Tibial artery (tissue), 4 donors: Measurements from ENCODE around the gene VOPP1.

ENCODE experiments used
- DNase-seq, 2 donors: peaks; one replicate each; pipeline ENCODE4 v3.0.0-alpha.2; 2019
- H3K27ac ChIP-seq, 2 donors: fragments of 200-600 bp; sonication (generic) in 1 of 2; 1 replicate in 1 of 2; 2 replicates in 1 of 2; pipeline ENCODE4 v1.5.1; 2018 to 2019; ENCODE audit warnings: mild to moderate bottlenecking in 1 of 2
- H3K27me3 ChIP-seq, 2 donors: fragments of 200-600 bp; sonication (generic) in 1 of 2; one replicate each; pipeline versions ENCODE4 v1.5.1 to v1.6.0; 2016 to 2019
- H3K36me3 ChIP-seq, 3 donors: fragments of 200-600 bp; sonication (generic) in 2 of 3; one replicate each; pipeline ENCODE4 v1.5.1; 2016 to 2019; ENCODE audit warnings: mild to moderate bottlenecking in 2 of 3
- H3K4me1 ChIP-seq, 4 donors: fragments of 200-600 bp; sonication (generic) in 2 of 4; 1 replicate in 3 of 4; 2 replicates in 1 of 4; pipeline ENCODE4 v1.5.1; 2016 to 2019
- H3K4me3 ChIP-seq, 2 donors: fragments of 200-600 bp; sonication (generic) in 1 of 2; 1 replicate in 1 of 2; 2 replicates in 1 of 2; pipeline ENCODE4 v1.5.1; 2018 to 2019; ENCODE audit warnings: mild to moderate bottlenecking in 2 of 2
- H3K9me3 ChIP-seq, 3 donors: fragments of 200-600 bp; sonication (generic) in 1 of 3; one replicate each; pipeline ENCODE4 v1.5.1; 2016 to 2019
- intact Hi-C: fragments of 100-400 bp; cut with DNase I; formaldehyde crosslinking; loops from one replicate; pipeline ENCODE4 v1.15.0; 2023; ENCODE audit warnings: low total_unique reads
- TF ChIP-seq, protein P1 (sequence below), 2 experiments: fragments of 200-600 bp in 1 of 2; fragments of 450-650 bp in 1 of 2; IDR thresholded peaks; one replicate each; pipeline ENCODE4 v1.5.1; 2017 to 2019; ENCODE audit warnings: antibody characterized with exemption in 2 of 2, mild to moderate bottlenecking in 1 of 2, moderate library complexity in 1 of 2

The VOPP1 gene

DNA sequence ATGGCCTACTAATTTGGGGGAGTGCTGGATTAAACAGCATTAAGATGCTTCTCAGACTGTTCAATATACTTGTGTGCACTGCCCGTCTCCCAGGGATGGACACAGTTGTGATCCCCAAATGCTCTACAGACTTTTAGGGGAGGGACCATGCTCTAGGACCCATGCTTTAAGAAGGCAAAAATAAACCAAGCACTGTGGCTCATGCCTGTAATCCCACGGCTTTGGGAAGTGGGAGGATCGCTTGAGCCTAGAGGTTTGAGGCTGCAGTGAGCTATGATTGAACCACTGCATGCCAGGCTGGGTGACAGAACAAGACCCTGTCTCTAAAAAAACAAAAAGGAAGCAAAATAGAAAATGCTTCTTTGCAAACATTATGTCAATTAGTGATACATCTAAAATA lies 102.6 kb downstream of the VOPP1 start:
- Histone ChIP-seq H3K4me3 (no peak overlapping the region), H3K27ac (no peak overlapping the region), H3K27me3 (no peaks in the 10 kb centered on the region), H3K36me3 (peaks cover 33 to 38% (median 38%) of the 10 kb centered on the region in 3 donors), H3K9me3 (peaks cover 0 to 6% (median 0%) of the 10 kb centered on the region in 3 donors), H3K4me1 (no peaks in the 10 kb centered on the region)
- no peak for DNase-seq
- TF ChIP-seq, protein P1, sequence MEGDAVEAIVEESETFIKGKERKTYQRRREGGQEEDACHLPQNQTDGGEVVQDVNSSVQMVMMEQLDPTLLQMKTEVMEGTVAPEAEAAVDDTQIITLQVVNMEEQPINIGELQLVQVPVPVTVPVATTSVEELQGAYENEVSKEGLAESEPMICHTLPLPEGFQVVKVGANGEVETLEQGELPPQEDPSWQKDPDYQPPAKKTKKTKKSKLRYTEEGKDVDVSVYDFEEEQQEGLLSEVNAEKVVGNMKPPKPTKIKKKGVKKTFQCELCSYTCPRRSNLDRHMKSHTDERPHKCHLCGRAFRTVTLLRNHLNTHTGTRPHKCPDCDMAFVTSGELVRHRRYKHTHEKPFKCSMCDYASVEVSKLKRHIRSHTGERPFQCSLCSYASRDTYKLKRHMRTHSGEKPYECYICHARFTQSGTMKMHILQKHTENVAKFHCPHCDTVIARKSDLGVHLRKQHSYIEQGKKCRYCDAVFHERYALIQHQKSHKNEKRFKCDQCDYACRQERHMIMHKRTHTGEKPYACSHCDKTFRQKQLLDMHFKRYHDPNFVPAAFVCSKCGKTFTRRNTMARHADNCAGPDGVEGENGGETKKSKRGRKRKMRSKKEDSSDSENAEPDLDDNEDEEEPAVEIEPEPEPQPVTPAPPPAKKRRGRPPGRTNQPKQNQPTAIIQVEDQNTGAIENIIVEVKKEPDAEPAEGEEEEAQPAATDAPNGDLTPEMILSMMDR (IDR thresholded peaks at IDR 0.05) = no peak
- intact Hi-C loops = no loop called here

GRCh38 chr7:55469271-55469681 lies 103.0 kb downstream of the VOPP1 start:
- Histone ChIP-seq H3K27me3 (no peaks in the 10 kb centered on the region), H3K4me1 (no peaks in the 10 kb centered on the region), H3K9me3 (peaks cover 0 to 6% (median 0%) of the 10 kb centered on the region in 3 donors), H3K4me3 (no peak overlapping the region), H3K36me3 (peaks cover 37 to 43% (median 42%) of the 10 kb centered on the region in 3 donors), H3K27ac (no peak overlapping the region)
- intact Hi-C loops = no loop called here
- DNase-seq = no peak
- TF ChIP-seq, protein P1 (IDR thresholded peaks at IDR 0.05) = no peak

DNA sequence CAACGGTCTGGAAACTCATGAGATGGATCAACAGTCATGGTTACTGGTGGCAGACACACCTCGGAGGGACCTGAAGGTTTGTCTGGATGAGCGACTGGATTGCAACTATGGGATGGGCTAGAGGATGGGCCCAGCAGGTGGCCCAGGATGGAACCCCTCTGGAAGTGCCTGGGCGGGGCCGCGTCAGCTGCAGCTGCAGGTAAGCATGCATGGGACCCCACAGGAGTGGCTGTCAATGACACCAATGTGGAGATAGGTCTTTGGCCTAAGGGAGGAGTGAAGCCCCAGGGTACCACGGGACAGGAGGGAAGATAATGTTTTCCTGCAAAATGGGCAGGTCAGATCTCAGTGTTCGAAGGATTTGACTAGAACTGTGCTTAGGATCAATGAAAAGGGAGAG lies 103.8 kb downstream of the VOPP1 start:
- TF ChIP-seq, protein P1 (IDR thresholded peaks at IDR 0.05) = no peak
- Histone ChIP-seq H3K36me3 (peaks cover 43 to 51% (median 43%) of the 10 kb centered on the region in 3 donors), H3K4me1 (no peaks in the 10 kb centered on the region)

GRCh38 chr7:55467047-55467593 lies 105.2 kb downstream of the VOPP1 start:
- H3K36me3 ChIP-seq = peaks cover 36 to 46% (median 41%) of the 10 kb centered on the region in 3 donors
- no peak for DNase-seq
- no peak overlapping the region for H3K27ac ChIP-seq
- H3K9me3 ChIP-seq = peaks cover 0 to 6% (median 0%) of the 10 kb centered on the region in 3 donors
- intact Hi-C loops = no loop called here
- no peak overlapping the region for H3K4me3 ChIP-seq
- TF ChIP-seq, protein P1 (IDR thresholded peaks at IDR 0.05) = no peak
- no peaks in the 10 kb centered on the region for H3K4me1 ChIP-seq
- H3K27me3 ChIP-seq = no peaks in the 10 kb centered on the region

More for the DNA sequence above, 103.8 kb downstream of the VOPP1 start:
- no peaks in the 10 kb centered on the region for H3K27me3 ChIP-seq
- H3K27ac ChIP-seq = no peak overlapping the region
- intact Hi-C loops = no loop called here
- no peak for DNase-seq
- peaks cover 0 to 6% (median 0%) of the 10 kb centered on the region in 3 donors for H3K9me3 ChIP-seq
- no peak overlapping the region for H3K4me3 ChIP-seq

- no peak for DNase-seq
- Histone ChIP-seq H3K27me3 (no peaks in the 10 kb centered on the region), H3K9me3 (peaks cover 0 to 6% (median 4%) of the 10 kb centered on the region in 3 donors), H3K4me1 (no peaks in the 10 kb centered on the region), H3K27ac (no peak overlapping the region), H3K4me3 (no peak overlapping the region), H3K36me3 (peaks cover 33 to 46% (median 41%) of the 10 kb centered on the region in 3 donors)
- intact Hi-C loops = no loop called here
- TF ChIP-seq, protein P1 (IDR thresholded peaks at IDR 0.05) = no peak
Measured at GRCh38 chr7:55465691-55466090, 106.6 kb downstream of the VOPP1 start.
